ENCODE data around the gene LCE1C. TPM values are rescaled to one million over a fixed set of nuclear protein-coding genes. Genes with fewer than 3 reads are reported as not detected.

The LCE1C gene
- not detected for total RNA-seq

GRCh38 chr1:152806576-152806975 lies at the start of gene LCE1C:
Gene LCE1C (minus strand): TSS chr1:152806651. CDS start chr1:152805478, 1,173 bp downstream.
- no peaks in the 10 kb centered on the region for H3K4me1 ChIP-seq
- H3K27ac ChIP-seq, result no peak within 1 kb of the TSS
- H3K36me3 ChIP-seq, result no peaks in the 10 kb centered on the region
- no peaks in the 10 kb centered on the region for H3K9me3 ChIP-seq
- DNase-seq (ENCODE audit: low spot score in 2 of 2), result no peak
- intact Hi-C loops (cut with DNase I), result no loop called here
- TF ChIP-seq, protein P1, sequence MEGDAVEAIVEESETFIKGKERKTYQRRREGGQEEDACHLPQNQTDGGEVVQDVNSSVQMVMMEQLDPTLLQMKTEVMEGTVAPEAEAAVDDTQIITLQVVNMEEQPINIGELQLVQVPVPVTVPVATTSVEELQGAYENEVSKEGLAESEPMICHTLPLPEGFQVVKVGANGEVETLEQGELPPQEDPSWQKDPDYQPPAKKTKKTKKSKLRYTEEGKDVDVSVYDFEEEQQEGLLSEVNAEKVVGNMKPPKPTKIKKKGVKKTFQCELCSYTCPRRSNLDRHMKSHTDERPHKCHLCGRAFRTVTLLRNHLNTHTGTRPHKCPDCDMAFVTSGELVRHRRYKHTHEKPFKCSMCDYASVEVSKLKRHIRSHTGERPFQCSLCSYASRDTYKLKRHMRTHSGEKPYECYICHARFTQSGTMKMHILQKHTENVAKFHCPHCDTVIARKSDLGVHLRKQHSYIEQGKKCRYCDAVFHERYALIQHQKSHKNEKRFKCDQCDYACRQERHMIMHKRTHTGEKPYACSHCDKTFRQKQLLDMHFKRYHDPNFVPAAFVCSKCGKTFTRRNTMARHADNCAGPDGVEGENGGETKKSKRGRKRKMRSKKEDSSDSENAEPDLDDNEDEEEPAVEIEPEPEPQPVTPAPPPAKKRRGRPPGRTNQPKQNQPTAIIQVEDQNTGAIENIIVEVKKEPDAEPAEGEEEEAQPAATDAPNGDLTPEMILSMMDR (IDR thresholded peaks at IDR 0.05), result no peak
- no peak within 1 kb of the TSS for H3K4me3 ChIP-seq
- H3K27me3 ChIP-seq, result no peaks in the 10 kb centered on the region

DNA sequence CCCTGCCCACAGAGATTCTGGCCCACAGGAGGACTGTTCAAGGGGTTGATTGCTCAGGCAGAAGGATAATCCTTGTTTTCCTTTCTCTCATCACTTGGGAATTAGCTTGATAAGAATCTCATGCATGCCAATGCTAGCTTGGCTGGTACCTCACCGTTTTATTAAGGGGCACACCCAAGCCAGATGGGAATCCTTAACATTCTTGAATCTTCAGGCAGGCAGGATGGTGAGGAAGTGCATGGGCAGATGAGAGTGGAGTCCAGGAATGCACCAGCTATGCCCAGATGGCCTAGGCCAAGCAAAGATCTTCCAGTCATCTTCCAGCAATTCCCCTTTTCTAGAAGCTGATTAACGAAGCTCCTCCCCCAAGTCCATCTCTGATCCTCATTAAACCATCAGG lies 49.2 kb upstream of the LCE1C start:
- no peak for DNase-seq (ENCODE audit: low spot score in 2 of 2)
- Histone ChIP-seq H3K9me3 (no peaks in the 10 kb centered on the region), H3K27me3 (no peaks in the 10 kb centered on the region), H3K4me3 (no peak overlapping the region), H3K36me3 (no peaks in the 10 kb centered on the region), H3K27ac (no peak overlapping the region), H3K4me1 (no peaks in the 10 kb centered on the region)
- TF ChIP-seq, protein P1 (IDR thresholded peaks at IDR 0.05), result no peak
- intact Hi-C loops (cut with DNase I), result no loop called here

GRCh38 chr1:152842556-152842955 lies 36.1 kb upstream of the LCE1C start, which contains the start of gene LCE6A:
Gene LCE6A (plus strand): TSS chr1:152842856. CDS start chr1:152843521, 665 bp downstream.
- no peak within 1 kb of the TSS for H3K4me3 ChIP-seq
- H3K27me3 ChIP-seq, result no peaks in the 10 kb centered on the region
- no peaks in the 10 kb centered on the region for H3K4me1 ChIP-seq
- intact Hi-C loops (cut with DNase I), result no loop called here
- TF ChIP-seq, protein P1 (IDR thresholded peaks at IDR 0.05), result no peak
- H3K36me3 ChIP-seq, result no peaks in the 10 kb centered on the region
- H3K27ac ChIP-seq, result no peak within 1 kb of the TSS
- DNase-seq (ENCODE audit: low spot score in 2 of 2), result no peak
- H3K9me3 ChIP-seq, result no peaks in the 10 kb centered on the region

GRCh38 chr1:152836870-152837269 lies 30.4 kb upstream of the LCE1C start:
- Histone ChIP-seq H3K27ac (no peak overlapping the region), H3K4me3 (no peak overlapping the region), H3K9me3 (no peaks in the 10 kb centered on the region), H3K36me3 (no peaks in the 10 kb centered on the region), H3K4me1 (no peaks in the 10 kb centered on the region), H3K27me3 (no peaks in the 10 kb centered on the region)
- intact Hi-C loops (cut with DNase I), result no loop called here
- no peak for DNase-seq (ENCODE audit: low spot score in 2 of 2)
- TF ChIP-seq, protein P1 (IDR thresholded peaks at IDR 0.05), result no peak

- no peaks in the 10 kb centered on the region for H3K36me3 ChIP-seq
- no peaks in the 10 kb centered on the region for H3K4me1 ChIP-seq
- no peaks in the 10 kb centered on the region for H3K27me3 ChIP-seq
- H3K9me3 ChIP-seq, result no peaks in the 10 kb centered on the region
- no peak within 1 kb of the TSS for H3K27ac ChIP-seq
- intact Hi-C loops (cut with DNase I), result no loop called here
- TF ChIP-seq, protein P1 (IDR thresholded peaks at IDR 0.05), result no peak
- no peak within 1 kb of the TSS for H3K4me3 ChIP-seq
- DNase-seq (ENCODE audit: low spot score in 2 of 2), result no peak
Observed at GRCh38 chr1:152827173-152827572, 20.7 kb upstream of the LCE1C start, which contains the start of gene LCE1A. Gene LCE1A (plus strand): TSS chr1:152827473. CDS start chr1:152827473, 0 bp downstream.

DNA sequence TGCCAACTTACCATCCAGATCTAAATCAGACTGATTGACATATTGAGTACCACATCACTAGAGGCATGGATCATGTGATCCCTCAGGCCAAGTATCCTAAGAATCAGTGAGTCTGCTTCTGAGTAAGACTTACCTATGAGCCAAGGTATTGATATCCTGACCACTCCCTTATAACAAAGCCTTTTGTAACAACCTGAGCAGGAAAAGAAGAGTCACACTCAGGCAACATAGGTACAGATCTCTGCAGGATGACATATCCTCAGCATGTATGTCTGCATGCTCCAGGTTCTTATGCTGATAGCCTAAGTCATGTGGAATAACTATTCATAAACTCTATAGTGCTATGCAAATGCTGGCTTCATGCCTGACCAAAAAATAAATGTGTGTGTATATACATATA lies 18.5 kb upstream of the LCE1C start:
- Histone ChIP-seq H3K4me1 (no peaks in the 10 kb centered on the region), H3K27ac (no peak overlapping the region), H3K27me3 (no peaks in the 10 kb centered on the region), H3K36me3 (no peaks in the 10 kb centered on the region), H3K4me3 (no peak overlapping the region), H3K9me3 (no peaks in the 10 kb centered on the region)
- DNase-seq (ENCODE audit: low spot score in 2 of 2), result no peak
- TF ChIP-seq, protein P1 (IDR thresholded peaks at IDR 0.05), result no peak
- intact Hi-C loops (cut with DNase I), result no loop called here
